Prostate gland (tissue), 2 donors: ENCODE measurements around the gene RARRES2.

ENCODE experiments used
- CTCF ChIP-seq, 4 experiments: fragments of 200-600 bp in 2 of 4; fragments of 450-650 bp in 2 of 4; sonication (generic) in 2 of 4; IDR thresholded peaks; 1 replicate in 3 of 4; 2 replicates in 1 of 4; pipeline ENCODE4 v1.5.1; 2016 to 2019; ENCODE audit warnings: antibody characterized with exemption in 4 of 4, mild to moderate bottlenecking in 2 of 4, moderate library complexity in 2 of 4
- POLR2A ChIP-seq: fragments of 450-650 bp; IDR thresholded peaks from one replicate; pipeline ENCODE4 v1.6.1; 2016; ENCODE audit warnings: antibody characterized with exemption, mild to moderate bottlenecking
- POLR2AphosphoS5 ChIP-seq: sonication (generic); formaldehyde crosslinking; IDR thresholded peaks from one replicate; pipeline ENCODE4 v1.6.1; 2017; ENCODE audit warnings: antibody characterized with exemption

DNA sequence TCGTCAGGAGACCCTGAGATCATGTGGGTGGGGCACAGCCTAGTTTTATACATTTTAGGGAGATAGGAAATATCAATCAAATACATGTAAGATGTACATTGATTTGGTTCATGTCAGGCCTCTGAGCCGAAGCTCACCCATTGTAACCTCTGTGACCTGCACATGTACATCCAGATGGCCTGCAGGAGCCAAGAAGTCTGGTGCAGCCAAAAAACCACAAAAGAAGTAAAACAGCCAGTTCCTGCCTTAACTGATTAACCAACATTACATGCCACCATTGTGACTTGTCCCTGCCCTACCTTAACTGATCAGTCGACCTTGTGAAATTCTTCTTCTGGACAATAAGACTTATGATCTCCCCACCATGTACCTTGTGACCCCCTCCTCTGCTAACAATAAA is 34.3 kb downstream of the RARRES2 start:
- no peak for TF ChIP-seq CTCF (IDR thresholded peaks at IDR 0.05)
- no peak for TF ChIP-seq POLR2A
- TF ChIP-seq POLR2AphosphoS5: no peak
